ENCODE results near the gene PRICKLE1.

Gene PRICKLE1

DNA sequence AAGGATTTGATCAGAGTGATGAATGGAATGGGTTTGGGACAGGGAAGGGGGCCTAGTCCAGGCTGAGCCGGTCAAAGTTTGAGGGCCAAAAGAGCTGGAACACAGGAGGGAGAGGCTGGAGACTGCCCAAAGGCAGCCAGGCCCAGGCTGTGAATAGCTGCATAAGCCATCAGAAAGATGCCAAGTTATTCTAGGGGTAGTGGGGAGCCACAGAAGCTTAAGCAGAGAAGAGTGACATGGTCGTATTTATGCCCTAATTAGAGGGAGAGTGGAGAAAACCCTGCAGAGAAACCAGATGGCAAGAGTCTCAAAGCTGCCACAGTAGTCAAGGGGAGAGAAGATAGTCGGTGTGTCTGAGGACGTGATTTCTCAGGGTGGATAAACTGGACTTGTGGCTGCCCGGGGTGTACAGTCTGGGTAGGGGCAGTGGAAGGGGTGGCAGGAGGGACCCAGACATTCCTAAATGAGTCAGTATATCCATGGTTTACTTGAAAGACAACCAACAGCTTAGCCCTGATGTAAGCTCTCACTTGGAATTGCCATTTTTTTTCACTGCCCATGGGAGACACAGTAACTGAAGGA lies 99.2 kb downstream of the PRICKLE1 start:
- DNase-seq (ENCODE audit: low spot score), result no peak

DNA sequence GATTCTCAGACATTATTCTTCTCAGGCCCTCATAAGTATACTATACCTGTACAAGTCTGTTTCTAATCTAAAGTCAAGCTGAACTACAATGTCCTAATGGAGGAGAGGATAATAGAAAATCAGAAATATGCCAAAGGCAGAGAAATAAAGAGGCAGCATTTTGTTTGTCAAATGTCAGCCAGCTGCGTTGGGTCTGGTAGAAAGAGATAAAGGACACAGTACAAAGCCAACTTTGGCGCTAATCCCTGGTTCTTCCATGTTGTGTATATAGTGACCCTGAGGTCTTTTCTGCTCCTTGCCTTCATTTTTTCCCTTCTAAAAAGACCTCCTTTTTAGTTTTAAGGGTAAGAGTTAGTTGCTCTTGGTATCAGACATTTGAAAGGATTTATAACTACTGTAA lies 103.1 kb downstream of the PRICKLE1 start:
- no peak for DNase-seq (ENCODE audit: low spot score)

DNA sequence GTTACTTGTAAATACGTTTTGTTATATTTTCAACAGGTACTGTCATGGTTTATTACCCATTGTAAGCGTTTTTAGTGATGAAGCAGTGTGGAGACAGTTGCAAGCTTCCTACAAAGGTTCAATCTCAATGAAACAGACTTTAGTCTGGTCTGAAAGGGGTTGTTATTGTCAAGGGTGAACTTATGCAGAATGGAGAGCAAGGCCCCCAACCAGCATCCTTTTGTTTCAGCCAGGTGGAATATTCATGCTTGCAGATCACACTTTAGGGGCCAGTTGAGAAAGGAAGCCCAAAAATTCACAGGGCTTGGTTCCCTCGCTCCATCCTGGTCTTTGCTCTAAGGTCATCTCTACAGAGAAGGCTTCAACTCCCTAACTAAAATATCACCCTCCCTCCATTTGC lies 103.7 kb downstream of the PRICKLE1 start:
- DNase-seq (ENCODE audit: low spot score), result no peak

DNA sequence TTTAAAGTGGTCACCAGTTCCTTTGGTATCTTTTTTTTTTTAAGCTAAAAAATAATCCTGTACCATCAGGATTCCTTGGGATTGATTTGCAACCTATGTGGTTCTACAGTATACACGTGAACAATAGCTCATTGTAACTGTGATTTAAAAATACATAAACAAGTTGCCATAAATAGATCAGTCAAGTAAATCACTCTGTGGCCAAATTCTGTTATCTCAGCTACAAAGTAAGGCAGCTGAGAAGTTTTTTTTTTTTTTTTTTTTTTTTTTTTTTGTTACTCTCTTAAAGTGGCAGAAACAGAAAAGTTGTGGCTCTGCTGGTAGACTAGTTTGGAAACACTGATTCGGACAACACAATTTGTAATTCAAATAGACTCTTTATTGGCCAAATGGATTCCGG lies 104.5 kb downstream of the PRICKLE1 start:
- DNase-seq (ENCODE audit: low spot score), result no peak

DNA sequence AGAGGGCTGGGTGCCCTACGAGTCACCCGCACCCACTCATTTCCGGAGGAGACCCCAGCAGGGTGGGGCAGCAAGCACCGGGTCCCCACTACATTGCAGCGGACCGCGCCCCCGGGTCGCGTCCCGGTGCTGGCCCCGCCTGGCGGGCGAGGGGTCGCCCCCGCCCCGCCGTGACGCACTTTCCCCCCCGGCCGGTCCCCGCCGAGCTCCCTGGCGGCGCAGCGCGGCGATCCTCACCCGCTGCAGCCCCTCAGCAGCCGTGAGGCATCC lies 106.1 kb downstream of the PRICKLE1 start:
- DNase-seq (ENCODE audit: low spot score), result peak; percentile 55

DNA sequence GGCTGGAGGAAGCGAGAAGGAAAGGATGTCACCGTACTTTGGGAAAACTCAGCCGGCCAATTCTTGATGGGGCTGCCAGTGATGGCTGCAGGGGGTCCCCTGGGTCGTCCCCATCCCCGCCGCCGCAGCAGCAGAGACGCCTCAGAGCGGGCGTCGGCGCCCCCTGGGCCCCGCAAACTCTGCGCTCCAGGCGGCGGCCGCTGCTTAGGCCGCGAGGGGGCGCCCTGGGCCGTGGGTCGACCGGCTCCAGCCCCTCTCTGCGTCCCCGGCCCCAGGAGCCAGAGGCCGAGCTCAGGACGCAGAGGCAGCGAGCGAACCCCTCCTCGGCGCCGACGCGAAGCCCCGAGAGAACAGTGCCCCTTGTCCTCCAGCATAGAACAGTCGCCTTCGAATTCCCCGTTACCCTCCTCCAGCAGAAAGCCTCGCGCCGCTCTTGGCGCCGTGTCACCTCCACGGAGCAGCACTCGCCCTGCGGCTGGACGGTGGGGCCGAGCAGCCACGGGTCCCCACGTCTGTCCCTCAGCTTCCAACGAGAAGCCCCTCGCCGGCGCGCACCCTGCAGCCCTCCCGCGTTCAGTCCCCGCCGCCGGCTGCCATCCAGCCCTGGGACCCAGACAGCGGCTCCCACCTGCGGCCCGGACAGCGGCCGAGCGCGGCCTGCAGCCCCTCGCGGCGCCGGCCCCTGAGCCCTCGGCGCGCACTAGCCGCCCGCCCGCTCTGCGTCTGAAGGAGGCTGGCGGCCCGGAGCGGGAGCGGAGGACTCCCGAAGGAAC lies 106.6 kb downstream of the PRICKLE1 start:
- peak; percentile 77 for DNase-seq (ENCODE audit: low spot score)

DNA sequence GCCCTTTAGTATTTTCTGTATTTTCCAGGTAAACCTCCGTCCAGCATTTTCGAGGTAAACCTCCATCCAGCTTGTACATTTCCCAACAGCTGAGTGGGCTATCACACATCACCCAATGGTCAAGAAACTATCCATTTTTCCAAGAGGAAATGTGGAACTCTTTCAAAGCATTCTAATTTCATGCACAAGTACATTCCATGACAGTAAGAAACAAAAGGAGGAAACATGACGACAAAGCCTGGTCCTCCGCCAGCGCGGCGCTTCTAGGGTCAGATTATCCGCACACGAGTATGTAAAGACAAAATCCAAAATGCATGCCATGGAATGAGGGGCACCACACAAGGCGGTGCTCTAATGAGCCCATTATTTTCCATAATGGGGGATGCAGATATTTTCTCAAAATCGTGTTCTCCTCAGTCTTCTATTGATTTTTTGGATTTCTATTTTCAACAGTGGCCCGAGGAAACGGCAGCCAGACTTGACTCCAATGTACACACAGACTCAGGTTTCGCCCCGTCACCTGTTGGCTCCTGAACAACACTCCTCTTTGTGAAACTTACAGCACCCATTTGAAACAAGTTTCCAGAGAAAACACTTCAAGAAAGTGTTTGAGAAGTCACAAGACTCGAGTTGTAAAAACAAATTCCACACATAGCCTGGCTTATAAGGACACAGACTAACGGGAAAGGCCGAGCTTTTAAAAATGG lies 107.4 kb downstream of the PRICKLE1 start:
- DNase-seq (ENCODE audit: low spot score), result peak; percentile 40

DNA sequence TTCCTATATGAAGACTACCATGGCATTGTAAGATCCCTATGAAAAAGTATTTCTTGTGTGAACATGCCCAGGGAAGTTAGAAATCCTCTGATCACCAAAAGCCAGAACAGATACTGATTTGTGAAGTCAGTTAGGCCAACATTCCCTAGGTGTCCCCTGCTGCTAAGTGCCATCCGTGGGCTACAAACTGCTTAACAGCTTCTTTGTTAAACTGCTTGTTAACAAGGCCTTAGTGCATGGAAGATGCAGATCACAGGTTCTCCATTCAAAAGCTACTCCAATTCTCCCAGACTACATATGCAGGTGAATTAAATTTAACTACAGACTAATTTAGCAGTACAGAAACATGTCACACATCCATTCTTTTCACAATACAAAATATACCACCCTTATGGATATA lies 108.2 kb downstream of the PRICKLE1 start:
- no peak for DNase-seq (ENCODE audit: low spot score)

DNA sequence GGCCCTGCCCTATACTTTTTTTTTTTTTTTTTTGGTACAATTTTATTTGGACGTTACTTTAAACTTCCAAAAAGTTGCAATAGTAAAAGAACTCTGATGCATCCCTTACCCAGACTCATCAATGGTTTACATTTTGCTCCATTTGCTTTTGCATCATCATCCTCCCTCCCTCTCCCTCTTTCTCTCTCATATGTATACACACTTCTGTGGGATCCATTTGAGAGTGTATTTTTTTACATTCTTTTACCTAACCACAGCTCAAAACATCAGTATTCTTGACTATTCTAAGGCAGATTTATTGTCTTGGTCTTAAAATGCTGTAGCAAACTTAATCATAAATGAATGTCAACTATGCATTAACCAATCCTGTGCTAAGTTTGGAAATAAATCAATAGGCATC lies 111.6 kb downstream of the PRICKLE1 start:
- no peak for DNase-seq (ENCODE audit: low spot score)

DNA sequence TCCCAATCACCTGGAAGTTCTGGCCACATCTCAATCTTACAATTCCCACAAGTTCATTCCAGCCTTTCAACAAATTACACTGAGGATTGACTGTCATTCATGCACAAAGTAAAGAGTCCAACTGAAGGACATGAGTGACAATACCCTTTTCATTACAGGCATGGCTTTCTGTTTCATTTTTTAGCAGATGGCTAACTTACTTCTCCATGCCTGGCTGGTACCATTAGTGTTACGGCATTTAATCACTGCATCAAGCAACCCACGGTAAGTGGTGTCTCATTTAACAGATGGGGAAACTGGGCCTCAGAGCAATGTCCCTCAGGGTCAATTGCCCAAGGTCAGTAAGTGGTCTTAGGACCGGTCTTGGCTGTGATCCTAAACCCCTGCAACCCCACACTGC lies 114.4 kb downstream of the PRICKLE1 start:
- DNase-seq (ENCODE audit: low spot score), result peak; percentile 30

DNA sequence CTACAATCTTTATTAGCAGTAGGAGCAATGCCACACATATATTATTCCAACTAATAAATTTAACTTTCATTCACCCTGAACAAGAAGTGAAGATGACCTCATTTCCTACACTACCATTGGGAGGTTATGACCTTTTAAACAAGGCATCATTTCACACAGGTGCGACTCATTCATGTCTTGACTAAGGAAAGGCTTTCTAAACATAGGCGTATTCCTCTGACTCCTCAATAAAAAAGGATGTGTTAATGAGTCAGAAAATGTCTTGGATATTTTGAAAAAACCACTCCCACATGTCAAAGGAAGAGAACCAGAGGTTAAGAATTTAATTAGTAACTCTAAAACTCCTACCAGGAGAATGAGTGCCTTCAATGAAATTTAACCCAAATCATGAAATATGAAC lies 115.2 kb downstream of the PRICKLE1 start:
- peak; percentile 96 for DNase-seq (ENCODE audit: low spot score)

DNA sequence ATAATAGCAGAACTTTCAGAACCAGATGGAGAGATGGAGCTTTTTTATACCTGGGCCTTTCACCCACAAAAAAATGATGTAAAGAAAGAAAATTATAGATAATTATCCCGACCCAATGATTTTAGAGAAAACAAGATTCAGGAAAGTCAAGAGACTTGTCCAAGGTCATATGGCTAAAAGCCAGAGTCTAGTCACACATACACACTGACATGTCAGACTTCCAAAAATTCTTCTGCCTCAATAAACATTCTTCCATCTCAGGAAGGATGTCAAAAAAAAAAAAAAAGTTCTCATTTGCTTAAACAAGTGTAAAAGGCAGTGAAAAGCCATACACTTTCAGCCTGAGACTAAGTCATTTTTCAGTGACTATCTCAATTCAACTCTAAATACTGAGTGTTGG lies 116.0 kb downstream of the PRICKLE1 start:
- DNase-seq (ENCODE audit: low spot score), result peak; percentile 23

DNA sequence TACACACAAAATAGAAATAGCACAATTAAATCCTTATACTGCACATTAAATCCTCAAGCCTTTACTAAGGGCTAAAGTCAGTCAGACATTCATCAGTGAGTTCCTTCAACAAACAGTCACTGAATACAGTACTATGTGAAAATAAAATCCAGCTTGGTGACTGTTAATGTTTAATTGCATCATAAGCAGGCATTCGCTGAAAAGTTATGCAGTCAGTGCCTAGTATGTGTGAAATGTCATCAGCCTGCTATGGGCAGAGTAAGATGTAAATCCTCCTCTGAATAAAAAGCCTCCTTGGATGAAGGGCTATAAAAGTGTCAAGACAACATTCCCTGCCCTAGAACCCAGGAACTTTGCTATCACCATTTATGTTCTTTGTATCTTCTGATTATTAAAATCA lies 116.4 kb downstream of the PRICKLE1 start:
- peak; percentile 81 for DNase-seq (ENCODE audit: low spot score)

DNA sequence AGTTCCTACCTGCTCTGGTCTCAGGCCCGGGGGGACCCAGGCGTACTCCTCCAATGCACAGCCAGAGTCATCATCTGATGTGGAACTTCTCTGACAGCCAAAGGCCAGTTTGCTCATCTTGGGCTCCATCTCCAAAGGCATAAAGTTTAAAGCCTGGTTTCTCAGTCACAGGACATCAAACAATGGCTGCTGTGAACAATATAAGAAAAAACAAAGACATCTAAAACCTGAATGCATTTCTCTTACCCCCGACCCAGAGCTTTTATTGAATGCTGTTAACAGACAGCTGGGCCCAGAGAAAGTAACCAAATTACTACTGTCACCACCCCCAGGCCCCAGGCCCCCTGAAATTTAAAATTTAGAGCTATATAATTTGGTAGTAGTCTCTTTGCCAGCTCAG lies 117.2 kb downstream of the PRICKLE1 start:
- no peak for DNase-seq (ENCODE audit: low spot score)

DNA sequence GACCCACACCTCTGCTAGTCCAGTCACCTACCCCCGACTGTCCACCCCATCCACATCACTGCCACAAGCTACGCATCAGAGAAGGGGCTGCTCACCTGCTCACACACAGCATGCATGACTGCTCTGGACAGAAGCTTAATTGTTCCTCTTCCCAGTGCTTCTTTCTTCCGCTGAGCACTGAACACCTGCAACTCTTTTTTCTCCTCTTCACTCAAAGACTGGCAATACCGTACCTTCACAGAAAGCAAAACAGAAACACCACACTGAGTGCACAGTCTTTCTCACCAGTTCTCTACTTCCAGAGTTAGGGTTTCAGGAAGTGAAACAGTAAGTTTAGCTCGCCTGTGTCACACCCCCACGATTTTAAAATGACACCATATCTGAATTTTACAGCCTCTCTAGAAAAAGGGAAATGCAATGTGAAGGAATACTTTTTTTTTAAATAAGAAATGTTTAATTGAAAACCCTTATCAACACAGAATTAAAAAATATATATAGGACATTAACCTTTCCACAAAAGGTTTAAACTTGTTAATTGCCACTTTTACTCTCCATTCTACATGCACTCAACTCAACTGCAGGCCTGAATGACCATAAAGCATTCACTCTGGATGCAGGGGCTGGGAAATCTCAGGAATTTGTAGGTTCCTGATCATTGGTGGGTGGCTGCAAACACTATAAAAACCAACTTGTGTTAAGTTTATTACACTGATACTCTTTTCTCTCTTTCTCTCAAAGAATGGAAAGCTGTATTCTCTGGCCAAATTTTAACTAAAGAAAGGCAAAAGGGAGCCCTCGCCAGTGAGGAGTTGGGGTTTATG lies 120.0 kb downstream of the PRICKLE1 start:
- peak; percentile 31 for DNase-seq (ENCODE audit: low spot score)

DNA sequence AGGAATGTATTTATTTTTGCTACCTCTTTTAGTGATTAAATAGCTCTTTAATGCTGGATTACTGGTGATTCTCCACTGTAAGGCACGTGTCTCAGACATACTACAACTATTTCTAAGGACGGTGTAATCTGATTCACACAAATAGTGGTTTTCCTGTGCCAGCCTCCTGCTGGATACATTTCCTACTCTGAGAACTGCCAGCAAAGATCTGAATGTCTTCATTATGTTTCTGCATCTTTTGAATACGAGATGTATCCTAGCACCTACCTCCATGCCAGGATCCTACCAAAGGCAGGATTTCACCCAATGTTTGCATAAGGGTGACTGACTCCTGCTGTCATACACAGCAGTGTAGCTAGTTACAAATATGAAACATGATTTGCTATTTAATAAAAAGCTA lies 120.6 kb downstream of the PRICKLE1 start:
- DNase-seq (ENCODE audit: low spot score), result no peak

DNA sequence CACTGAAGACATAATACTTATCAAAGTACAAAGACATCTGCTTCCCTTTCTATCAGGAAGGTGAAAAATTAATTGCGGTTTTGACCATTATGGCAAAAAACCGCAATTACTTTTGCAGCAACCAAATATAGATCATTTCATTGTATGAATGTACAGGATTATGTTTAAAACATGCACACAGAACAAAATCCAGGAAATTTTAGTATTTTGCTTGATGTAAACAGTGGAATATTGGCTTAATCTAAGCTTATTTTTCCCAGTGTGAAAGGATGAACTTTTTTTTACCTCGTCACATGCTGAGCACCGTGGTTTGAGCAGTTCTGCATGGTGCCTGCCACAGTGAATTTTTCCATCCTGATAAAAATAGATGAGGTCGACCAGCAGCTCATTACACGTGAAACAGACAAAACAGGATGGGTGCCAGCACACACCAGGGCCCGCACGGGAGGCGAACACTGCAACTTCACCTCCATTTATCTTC lies 121.2 kb downstream of the PRICKLE1 start:
- DNase-seq (ENCODE audit: low spot score), result no peak

DNA sequence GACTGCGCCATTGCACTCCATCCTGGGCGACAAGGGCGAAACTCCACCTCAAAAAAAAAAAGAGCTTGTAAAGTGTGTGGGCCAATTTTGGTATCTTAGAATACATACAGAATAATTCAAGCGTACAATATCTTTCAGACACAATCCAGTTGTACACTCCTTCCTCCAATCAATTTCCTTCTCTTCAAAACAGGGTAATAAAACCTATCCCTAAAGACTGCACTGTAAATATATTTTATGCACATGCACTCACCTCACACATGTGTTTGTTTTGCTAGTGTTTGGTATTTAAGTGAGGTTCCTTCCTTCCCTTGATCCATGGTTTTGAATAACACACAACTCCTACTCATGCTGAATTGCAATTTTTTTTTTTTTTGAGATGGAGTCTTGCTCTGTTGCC lies 125.9 kb downstream of the PRICKLE1 start:
- DNase-seq (ENCODE audit: low spot score), result no peak

DNA sequence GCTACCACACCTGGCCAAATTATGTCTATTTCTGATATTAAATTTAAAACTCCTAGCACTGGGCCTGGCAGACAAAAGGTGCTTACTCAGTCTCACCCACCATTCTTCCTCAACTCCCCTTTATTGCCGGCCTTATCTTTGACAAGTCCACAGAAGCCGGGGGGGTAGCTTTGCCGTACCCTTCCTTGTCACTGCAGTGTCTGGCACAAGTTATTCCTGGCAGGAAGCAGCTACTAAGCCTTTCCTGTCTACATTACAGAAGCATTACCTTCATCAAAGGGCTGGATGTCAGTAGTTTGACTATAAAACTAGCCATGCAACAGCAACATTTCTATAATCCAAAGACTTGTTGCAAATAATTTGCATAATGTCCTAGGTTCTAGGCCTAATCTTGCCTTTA lies 127.1 kb downstream of the PRICKLE1 start:
- DNase-seq (ENCODE audit: low spot score), result no peak

DNA sequence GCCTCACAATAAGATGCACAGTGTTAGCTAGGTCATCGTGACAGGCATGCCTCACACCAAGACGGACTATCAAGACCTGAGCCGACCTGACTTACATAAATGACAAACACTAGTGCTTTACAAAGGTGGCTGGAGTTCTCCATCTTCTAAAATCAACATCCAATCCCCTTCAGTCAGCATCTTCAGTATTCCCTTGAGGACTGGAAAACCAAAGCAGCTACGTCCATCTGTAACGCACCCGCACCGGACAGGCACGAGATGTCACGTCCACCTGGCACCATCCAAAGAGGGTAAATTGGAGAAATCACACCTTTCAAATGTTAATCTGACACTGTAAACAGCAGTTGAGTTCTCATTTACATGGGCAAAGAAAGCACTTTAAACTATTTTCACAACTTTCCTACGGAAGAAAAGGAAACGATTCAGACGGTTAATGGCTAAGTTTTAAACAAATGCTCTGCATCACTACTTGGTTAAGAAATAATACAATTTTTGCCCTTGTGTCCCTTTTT lies 130.2 kb downstream of the PRICKLE1 start:
- DNase-seq (ENCODE audit: low spot score), result no peak

DNA sequence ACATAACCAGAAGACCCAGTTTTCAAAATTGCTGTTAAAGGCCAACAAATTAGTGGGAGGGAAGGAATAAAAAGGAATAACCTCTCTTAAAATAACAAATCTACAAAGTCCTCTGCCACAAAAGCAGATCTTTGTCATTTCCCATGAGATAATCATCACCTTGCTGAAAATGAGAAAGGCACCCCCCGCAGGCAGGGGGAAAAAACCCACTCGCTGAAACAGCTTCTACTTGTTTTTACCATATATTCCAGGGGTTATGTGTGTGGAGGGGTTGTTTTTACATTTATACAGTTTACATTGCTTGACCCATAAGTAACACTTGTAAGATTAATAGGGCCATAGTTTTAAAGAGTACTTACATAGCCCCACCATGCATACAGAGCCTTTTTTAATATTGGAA lies 131.0 kb downstream of the PRICKLE1 start:
- DNase-seq (ENCODE audit: low spot score), result no peak

DNA sequence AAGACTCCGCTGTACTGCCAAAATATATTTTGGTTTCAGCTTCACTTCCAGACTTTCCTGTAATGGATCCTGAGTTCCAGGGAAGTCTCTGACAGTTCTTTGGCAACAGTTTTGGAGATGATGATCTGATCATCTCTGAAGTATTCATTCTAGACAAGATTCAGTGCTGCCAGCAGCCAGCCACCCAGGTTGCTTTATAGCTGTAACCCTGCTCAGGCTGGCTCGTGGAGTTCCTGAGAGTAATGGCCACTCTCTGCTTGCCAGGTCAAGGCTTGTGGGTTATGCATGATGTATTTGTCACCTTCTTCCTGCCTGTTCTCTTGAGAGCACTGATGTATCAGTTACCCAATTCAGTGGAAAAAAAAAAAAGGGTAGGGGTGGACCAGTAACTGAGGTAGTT lies 139.3 kb downstream of the PRICKLE1 start:
- DNase-seq (ENCODE audit: low spot score), result peak; percentile 68
